ENCODE data around the gene HSD3B1.

DNA sequence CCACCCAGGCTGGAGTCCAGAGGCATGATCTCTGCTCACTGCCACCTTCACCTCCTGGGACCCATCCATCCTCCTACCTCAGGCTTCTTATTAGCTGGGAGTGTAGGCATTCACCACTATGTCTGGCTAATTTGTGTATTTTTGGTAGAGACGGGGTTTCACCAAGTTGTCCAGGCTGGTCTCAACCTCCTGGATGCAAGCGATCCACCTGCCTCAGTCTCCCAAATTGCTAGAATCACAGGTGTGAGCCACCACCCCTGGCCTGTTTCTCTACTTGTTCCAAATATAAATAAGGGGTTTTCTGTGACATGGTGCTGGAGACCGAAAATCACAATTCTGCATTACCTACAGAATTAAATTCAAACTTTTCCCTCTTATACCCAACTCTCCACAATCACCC lies 36.6 kb upstream of the HSD3B1 start:
- TF ChIP-seq, protein P1, sequence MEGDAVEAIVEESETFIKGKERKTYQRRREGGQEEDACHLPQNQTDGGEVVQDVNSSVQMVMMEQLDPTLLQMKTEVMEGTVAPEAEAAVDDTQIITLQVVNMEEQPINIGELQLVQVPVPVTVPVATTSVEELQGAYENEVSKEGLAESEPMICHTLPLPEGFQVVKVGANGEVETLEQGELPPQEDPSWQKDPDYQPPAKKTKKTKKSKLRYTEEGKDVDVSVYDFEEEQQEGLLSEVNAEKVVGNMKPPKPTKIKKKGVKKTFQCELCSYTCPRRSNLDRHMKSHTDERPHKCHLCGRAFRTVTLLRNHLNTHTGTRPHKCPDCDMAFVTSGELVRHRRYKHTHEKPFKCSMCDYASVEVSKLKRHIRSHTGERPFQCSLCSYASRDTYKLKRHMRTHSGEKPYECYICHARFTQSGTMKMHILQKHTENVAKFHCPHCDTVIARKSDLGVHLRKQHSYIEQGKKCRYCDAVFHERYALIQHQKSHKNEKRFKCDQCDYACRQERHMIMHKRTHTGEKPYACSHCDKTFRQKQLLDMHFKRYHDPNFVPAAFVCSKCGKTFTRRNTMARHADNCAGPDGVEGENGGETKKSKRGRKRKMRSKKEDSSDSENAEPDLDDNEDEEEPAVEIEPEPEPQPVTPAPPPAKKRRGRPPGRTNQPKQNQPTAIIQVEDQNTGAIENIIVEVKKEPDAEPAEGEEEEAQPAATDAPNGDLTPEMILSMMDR (IDR thresholded peaks at IDR 0.05), result no peak
- TF ChIP-seq POLR2A (IDR thresholded peaks at IDR 0.05), result no peak

Data from thyroid gland (tissue), 4 donors.